Muscle of leg (tissue), 11 donors: Measurements from ENCODE around the gene APOBEC3H. TPM values are rescaled to one million over a fixed set of nuclear protein-coding genes. Genes with fewer than 3 reads are reported as not detected.

Source experiments
- DNase-seq: peaks from one replicate; pipeline ENCODE4 v3.0.0; 2013
- H3K27ac ChIP-seq: one replicate; pipeline ENCODE4 v1.5.1; 2013; ENCODE audit warnings: mild to moderate bottlenecking, low read length, control low read depth
- H3K27me3 ChIP-seq: one replicate; pipeline ENCODE4 v1.6.1; 2013; ENCODE audit warnings: low read length; ENCODE audit not compliant: control insufficient read depth, insufficient read depth
- H3K36me3 ChIP-seq: one replicate; pipeline ENCODE4 v1.6.1; 2013; ENCODE audit warnings: low read length; ENCODE audit not compliant: control insufficient read depth, insufficient read depth
- H3K4me1 ChIP-seq: one replicate; pipeline ENCODE4 v1.6.1; 2013; ENCODE audit warnings: low read length; ENCODE audit not compliant: control insufficient read depth, insufficient read depth
- H3K4me3 ChIP-seq: one replicate; pipeline ENCODE4 v1.5.1; 2013; ENCODE audit warnings: low read length, control low read depth
- H3K9me3 ChIP-seq: replicated peaks from 2 replicates; pipeline ENCODE4 v1.6.1; 2013; ENCODE audit warnings: low read depth, low read length; ENCODE audit not compliant: control insufficient read depth
- WGBS: methylation state at CpG from one replicate; pipeline ENCODE4 v1.1.5; 2013; ENCODE audit warnings: missing lambda C conversion rate; ENCODE audit not compliant: insufficient coverage; 5-methylcytosine and 5-hydroxymethylcytosine counted together
- polyA plus RNA-seq, 8 donors: library from polyadenylated mRNA; unstranded; fragments of 120-200 nt; gene quantifications; one replicate each; pipeline versions ENCODE4 v1.2.1 to v1.2.3, GENCODE V29; 2013; ENCODE audit warnings: inconsistent platforms in 1 of 8, low replicate concordance in 1 of 8; ENCODE audit not compliant: insufficient read length in 8 of 8, insufficient read depth in 1 of 8
- total RNA-seq: library from RNA; stranded (reverse); fragments of 120-200 nt; gene quantifications from one replicate; pipeline ENCODE4 v1.2.4, GENCODE V29; 2013

The APOBEC3H gene
- total and polyA plus RNA-seq, 9 donors = 0.16 TPM; not detected in 8

DNA sequence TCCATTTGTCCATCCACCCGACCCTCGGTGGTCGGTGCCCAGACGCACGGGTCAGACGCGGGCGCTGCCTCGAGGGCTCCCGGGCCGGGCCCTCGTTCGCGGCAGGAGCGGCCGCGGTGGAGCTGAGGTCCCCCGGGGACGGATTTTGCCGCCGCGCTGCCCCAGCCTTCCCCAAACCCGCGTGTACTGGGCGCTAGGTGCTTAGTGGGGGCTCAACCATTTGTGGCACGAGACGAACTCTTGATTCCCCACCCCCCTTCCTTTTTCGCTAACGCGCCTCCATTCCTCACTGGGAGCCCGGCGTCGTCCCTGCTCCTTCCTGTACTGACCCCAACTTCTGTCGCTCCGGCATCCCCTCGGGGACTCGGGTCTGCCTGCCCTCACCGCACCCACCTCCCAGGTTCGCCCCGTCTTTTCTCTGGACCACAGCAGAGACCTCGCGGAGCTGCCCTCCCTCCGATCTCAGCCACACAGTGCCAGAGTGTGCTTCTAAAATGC, 56.2 kb downstream of the APOBEC3H start:
- Histone ChIP-seq H3K27me3 (peaks cover 27% of the 10 kb centered on the region), H3K9me3 (no peaks in the 10 kb centered on the region), H3K4me1 (peaks cover 12% of the 10 kb centered on the region), H3K4me3 (peak overlapping the region; percentile 51), H3K27ac (no peak overlapping the region), H3K36me3 (peaks cover 5% of the 10 kb centered on the region)
- 2% methylated on average over 39 of the region's 43 CpGs for WGBS
- DNase-seq = peak; percentile 33

Other genes starting within 250 kb of the APOBEC3H start
- gene CBX6, start 225.0 kb upstream of the APOBEC3H start, total RNA-seq = 24.9 TPM
- gene CBX6, start 225.0 kb upstream of the APOBEC3H start, polyA plus RNA-seq = 10 to 100 TPM; 27.6 to 51.8 (median 34.8) TPM
- 0.13 TPM for gene APOBEC3A, start 139.6 kb upstream of the APOBEC3H start, total RNA-seq
- gene APOBEC3A, start 139.6 kb upstream of the APOBEC3H start, polyA plus RNA-seq = 1 to 10 TPM in 2 of 8 donors, under 1 TPM in 4, not detected in 2; 0.11 to 2.5 (median 0.57) TPM
- gene APOBEC3B, start 114.9 kb upstream of the APOBEC3H start, total RNA-seq = 1.7 TPM
- 1 to 10 TPM; 1.1 to 6.6 (median 4.8) TPM for gene APOBEC3B, start 114.9 kb upstream of the APOBEC3H start, polyA plus RNA-seq
- gene APOBEC3C, start 83.0 kb upstream of the APOBEC3H start, total RNA-seq = 1.5 TPM
- gene APOBEC3C, start 83.0 kb upstream of the APOBEC3H start, polyA plus RNA-seq = 10 to 100 TPM in 1 of 8 donors, 1 to 10 TPM in 7; 3.0 to 10.2 (median 5.9) TPM
- gene APOBEC3D, start 76.1 kb upstream of the APOBEC3H start, total RNA-seq = 1.0 TPM
- 1 to 10 TPM in 3 of 8 donors, under 1 TPM in 5; 0.57 to 1.9 (median 0.79) TPM for gene APOBEC3D, start 76.1 kb upstream of the APOBEC3H start, polyA plus RNA-seq
- gene APOBEC3F, start 56.4 kb upstream of the APOBEC3H start, total RNA-seq = 2.7 TPM
- 1 to 10 TPM; 2.7 to 4.6 (median 3.3) TPM for gene APOBEC3F, start 56.4 kb upstream of the APOBEC3H start, polyA plus RNA-seq
- gene APOBEC3G, start 20.0 kb upstream of the APOBEC3H start, total RNA-seq = 3.4 TPM
- gene APOBEC3G, start 20.0 kb upstream of the APOBEC3H start, polyA plus RNA-seq = 1 to 10 TPM; 2.6 to 5.4 (median 3.9) TPM
- gene CBX7, start 55.4 kb downstream of the APOBEC3H start, total RNA-seq = 2.7 TPM
- 1 to 10 TPM; 2.4 to 5.1 (median 3.3) TPM for gene CBX7, start 55.4 kb downstream of the APOBEC3H start, polyA plus RNA-seq
- 9.7 TPM for gene PDGFB, start 147.7 kb downstream of the APOBEC3H start, total RNA-seq
- gene PDGFB, start 147.7 kb downstream of the APOBEC3H start, polyA plus RNA-seq = 10 to 100 TPM; 17.1 to 22.3 (median 19.9) TPM
- 1,838 TPM for gene RPL3, start 222.4 kb downstream of the APOBEC3H start, total RNA-seq
- 1,000 to 10,000 TPM; 2,740 to 3,798 (median 3,333) TPM for gene RPL3, start 222.4 kb downstream of the APOBEC3H start, polyA plus RNA-seq